GM23248 (cell line): Measurements from ENCODE around the gene HECTD1. TPM values are rescaled to one million over a fixed set of nuclear protein-coding genes. Genes with fewer than 3 reads are reported as not detected.

Source experiments
- DNase-seq: peaks from one replicate; pipeline ENCODE4 v3.0.0-alpha.2; 2015
- H2AFZ ChIP-seq: fragments of 200-600 bp; sonication (generic); 2 replicates; pipeline ENCODE4 v1.6.1; 2016; ENCODE audit warnings: antibody characterized with exemption
- H3F3A ChIP-seq: fragments of 200-600 bp; sonication (generic); 2 replicates; pipeline ENCODE4 v1.6.1; 2016; ENCODE audit warnings: mild to moderate bottlenecking, antibody characterized with exemption, mixed run types; ENCODE audit not compliant: insufficient read depth
- H3K27ac ChIP-seq: fragments of 200-600 bp; sonication (generic); 2 replicates; pipeline ENCODE4 v1.5.1; 2016; ENCODE audit warnings: mild to moderate bottlenecking
- H3K27me3 ChIP-seq: fragments of 200-600 bp; sonication (generic); replicated peaks from 2 replicates; pipeline ENCODE4 v1.6.1; 2016; ENCODE audit warnings: mild to moderate bottlenecking; ENCODE audit not compliant: insufficient read depth
- H3K36me3 ChIP-seq: fragments of 200-600 bp; sonication (generic); 2 replicates; pipeline ENCODE4 v1.6.1; 2016; ENCODE audit warnings: low read depth, mild to moderate bottlenecking
- H3K4me1 ChIP-seq: fragments of 200-600 bp; sonication (generic); 2 replicates; pipeline ENCODE4 v1.6.1; 2016; ENCODE audit warnings: mild to moderate bottlenecking; ENCODE audit not compliant: insufficient read depth
- H3K4me2 ChIP-seq: fragments of 200-600 bp; sonication (generic); one replicate; pipeline ENCODE4 v1.6.1; 2016; ENCODE audit warnings: mild to moderate bottlenecking; ENCODE audit not compliant: unreplicated experiment
- H3K4me3 ChIP-seq: fragments of 200-600 bp; sonication (generic); 2 replicates; pipeline ENCODE4 v1.5.1; 2016; ENCODE audit warnings: mild to moderate bottlenecking
- H3K79me2 ChIP-seq: fragments of 200-600 bp; sonication (generic); 2 replicates; pipeline ENCODE4 v1.6.1; 2016; ENCODE audit warnings: mild to moderate bottlenecking; ENCODE audit not compliant: insufficient read depth
- H3K9ac ChIP-seq: fragments of 200-600 bp; sonication (generic); 2 replicates; pipeline ENCODE4 v1.6.1; 2016; ENCODE audit warnings: mild to moderate bottlenecking
- H3K9me2 ChIP-seq: fragments of 200-600 bp; sonication (generic); 2 replicates; pipeline ENCODE4 v1.6.1; 2016; ENCODE audit warnings: mixed run types, mild to moderate bottlenecking, moderate library complexity; ENCODE audit not compliant: insufficient read depth
- H3K9me3 ChIP-seq: fragments of 200-600 bp; sonication (generic); one replicate; pipeline ENCODE4 v1.6.1; 2017; ENCODE audit warnings: low read depth
- H4K20me1 ChIP-seq: fragments of 200-600 bp; sonication (generic); 2 replicates; pipeline ENCODE4 v1.6.0; 2016; ENCODE audit not compliant: insufficient read depth
- EZH2 ChIP-seq: fragments of 200-600 bp; sonication (generic); IDR thresholded peaks from 2 replicates; pipeline ENCODE4 v1.6.1; 2018; ENCODE audit warnings: antibody characterized with exemption, mild to moderate bottlenecking; ENCODE audit not compliant: insufficient read depth, poor library complexity, severe bottlenecking
- EZH2phosphoT487 ChIP-seq: fragments of 200-600 bp; sonication (generic); IDR thresholded peaks from 2 replicates; pipeline ENCODE4 v1.6.1; 2018; ENCODE audit warnings: antibody characterized with exemption, moderate library complexity, mild to moderate bottlenecking, low read depth; ENCODE audit not compliant: insufficient read depth
- WGBS, 2 experiments: methylation state at CpG; one replicate each; pipeline ENCODE4 v1.1.6; 2015 to 2017; ENCODE audit warnings: low lambda C conversion rate in 2 of 2, low coverage in 1 of 2; ENCODE audit errors: missing lambda C conversion rate in 2 of 2; 5-methylcytosine and 5-hydroxymethylcytosine counted together
- in situ Hi-C: fragments of 300-500 bp; cut with MboI; formaldehyde crosslinking; loops from 2 replicates; pipeline ENCODE4 v1.15.0; 2020
- polyA plus RNA-seq: library from polyadenylated mRNA; unstranded; fragments of >200 nt; fragmentation: Nextera tagmentation; extraction: Ambion mirVana; gene quantifications from 2 replicates; pipeline ENCODE4 v1.2.1, GENCODE V29; 2016
- total RNA-seq: library from RNA; depleted of rRNA; stranded (reverse); fragments of >200 nt; shearing (Covaris generic); gene quantifications from 2 replicates; pipeline ENCODE4 v1.2.3, GENCODE V29; 2014

Gene HECTD1
- total and polyA plus RNA-seq, 2 experiments from 2014 or later = 44.5 to 145 TPM

- Histone ChIP-seq H2AFZ (no peak overlapping the region), H3K27me3 (no peaks in the 10 kb centered on the region), H3K9me3 (no peaks in the 10 kb centered on the region), H3K4me1 (peaks cover 13% of the 10 kb centered on the region), H3K79me2 (no peaks in the 10 kb centered on the region), H3K36me3 (no peaks in the 10 kb centered on the region), H3K9me2 (no peaks in the 10 kb centered on the region), H4K20me1 (no peaks in the 10 kb centered on the region), H3K4me2 (no peak overlapping the region), H3F3A (peaks cover 5% of the 10 kb centered on the region; the same call in 1 of the 2 replicates), H3K4me3 (no peak overlapping the region), H3K9ac (no peak overlapping the region), H3K27ac (no peak overlapping the region)
- TF ChIP-seq EZH2 (no peak), EZH2phosphoT487 (no peak)
- DNase-seq = no peak
- in situ Hi-C loops = loop anchor here (10.0 kb wide), 1 partner anchor 90 kb away; no protein-coding TSS in a partner anchor
- 88 to 93% methylated on average over 2 of the region's 2 CpGs for WGBS, 2 experiments
These were observed 132.4 kb downstream of the HECTD1 start for GRCh38 chr14:31075144-31075543.

GRCh38 chr14:31071151-31071550 lies 136.4 kb downstream of the HECTD1 start:
- 92 to 96% methylated on average over 2 of the region's 2 CpGs for WGBS, 2 experiments
- TF ChIP-seq EZH2phosphoT487 = no peak
- no peak for TF ChIP-seq EZH2
- peak overlapping the region; percentile 63 for H3K27ac ChIP-seq
- no peaks in the 10 kb centered on the region for H3K27me3 ChIP-seq
- H3K9me2 ChIP-seq = no peaks in the 10 kb centered on the region
- no peaks in the 10 kb centered on the region for H4K20me1 ChIP-seq
- H3K4me1 ChIP-seq = peaks cover 6% of the 10 kb centered on the region
- H3K9ac ChIP-seq = no peak overlapping the region
- no peak overlapping the region for H2AFZ ChIP-seq
- peak; percentile 38 for DNase-seq
- peaks cover 5% of the 10 kb centered on the region; the same call in 1 of the 2 replicates for H3F3A ChIP-seq
- no peaks in the 10 kb centered on the region for H3K9me3 ChIP-seq
- in situ Hi-C loops = loop anchor here (10.0 kb wide), 1 partner anchor 86 kb away; no protein-coding TSS in a partner anchor
- no peak overlapping the region for H3K4me2 ChIP-seq
- no peaks in the 10 kb centered on the region for H3K36me3 ChIP-seq
- no peak overlapping the region for H3K4me3 ChIP-seq
- no peaks in the 10 kb centered on the region for H3K79me2 ChIP-seq

- DNase-seq = peak; percentile 90
- in situ Hi-C loops = loop anchor here (10.0 kb wide), 1 partner anchor 86 kb away; no protein-coding TSS in a partner anchor
- TF ChIP-seq EZH2 (no peak), EZH2phosphoT487 (no peak)
- 85 to 86% methylated on average over 5 of the region's 5 CpGs for WGBS, 2 experiments
- peak overlapping the region; percentile 63 for H3K27ac ChIP-seq
- no peaks in the 10 kb centered on the region for H3K27me3 ChIP-seq
- peaks cover 6% of the 10 kb centered on the region for H3K4me1 ChIP-seq
- no peaks in the 10 kb centered on the region for H3K9me3 ChIP-seq
- no peak overlapping the region for H3K4me2 ChIP-seq
- no peak overlapping the region for H3K9ac ChIP-seq
- H3K36me3 ChIP-seq = no peaks in the 10 kb centered on the region
- H3K79me2 ChIP-seq = no peaks in the 10 kb centered on the region
- no peak overlapping the region; the same call in 1 of the 2 replicates for H2AFZ ChIP-seq
- no peaks in the 10 kb centered on the region for H3K9me2 ChIP-seq
- peaks cover 5% of the 10 kb centered on the region; the same call in 1 of the 2 replicates for H3F3A ChIP-seq
- no peaks in the 10 kb centered on the region for H4K20me1 ChIP-seq
- H3K4me3 ChIP-seq = no peak overlapping the region
These were observed 137.2 kb downstream of the HECTD1 start for GRCh38 chr14:31070431-31070830.

GRCh38 chr14:31069343-31069742 lies 138.2 kb downstream of the HECTD1 start:
- no peaks in the 10 kb centered on the region for H3K79me2 ChIP-seq
- peaks cover 5% of the 10 kb centered on the region; the same call in 1 of the 2 replicates for H3F3A ChIP-seq
- H3K9ac ChIP-seq = no peak overlapping the region
- WGBS, 2 experiments = 77 to 86% methylated on average over 3 of the region's 3 CpGs
- no peaks in the 10 kb centered on the region for H3K9me3 ChIP-seq
- in situ Hi-C loops = no loop called here
- TF ChIP-seq EZH2phosphoT487 (no peak), EZH2 (no peak)
- peaks cover 6% of the 10 kb centered on the region for H3K4me1 ChIP-seq
- no peak for DNase-seq
- H3K4me3 ChIP-seq = no peak overlapping the region
- no peaks in the 10 kb centered on the region for H3K27me3 ChIP-seq
- H3K36me3 ChIP-seq = no peaks in the 10 kb centered on the region
- H3K4me2 ChIP-seq = no peak overlapping the region
- H3K27ac ChIP-seq = no peak overlapping the region
- no peaks in the 10 kb centered on the region for H4K20me1 ChIP-seq
- no peak overlapping the region for H2AFZ ChIP-seq
- no peaks in the 10 kb centered on the region for H3K9me2 ChIP-seq
